Measurements from ENCODE around the gene PFKFB2. TPM values are rescaled to one million over a fixed set of nuclear protein-coding genes. Genes with fewer than 3 reads are reported as not detected.

PFKFB2 gene
- total RNA-seq = 5.3 and 5.5 TPM in 2 replicates

DNA sequence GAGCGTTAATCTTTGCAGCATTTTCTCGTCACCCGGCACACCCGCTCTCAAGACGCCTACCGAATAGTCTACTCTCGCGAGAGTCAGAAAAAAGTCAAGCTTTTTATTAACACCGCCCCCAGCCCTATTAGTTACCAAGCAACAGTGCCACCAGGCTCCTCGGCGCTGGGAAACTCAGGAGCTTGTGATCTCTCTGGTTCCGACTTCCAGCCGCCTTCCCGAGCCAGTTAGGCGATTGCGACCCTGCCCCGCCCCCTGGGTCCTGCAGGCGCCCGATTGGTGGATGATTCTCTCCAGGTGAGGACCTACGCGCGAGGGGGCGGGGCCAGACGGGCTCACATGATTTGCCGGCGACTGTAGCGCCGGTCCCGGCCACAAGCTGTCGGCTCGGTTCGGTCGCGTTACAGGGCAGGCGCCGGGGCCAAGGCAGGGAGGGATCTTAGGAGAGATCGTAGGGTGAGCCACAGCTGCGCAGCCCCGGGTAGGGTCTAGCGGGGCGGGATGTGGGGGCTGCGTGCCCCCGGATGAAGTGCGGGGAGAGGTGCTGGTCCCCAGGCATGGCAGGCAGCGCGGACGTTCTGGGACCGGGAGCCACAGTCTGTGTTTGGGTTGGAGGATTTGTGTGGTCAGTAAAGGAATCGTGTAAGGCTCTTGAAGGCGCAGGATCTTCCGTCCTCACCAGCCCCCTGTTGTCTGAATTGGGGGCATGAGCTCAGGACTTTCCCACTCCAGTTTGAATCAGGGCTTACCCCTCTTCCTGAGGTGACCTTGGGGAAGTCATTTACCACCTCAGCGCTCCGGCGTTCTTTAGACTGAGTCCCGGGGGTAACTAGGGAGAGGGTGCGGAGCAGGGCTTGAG lies at the start of gene PFKFB2:
TSS of gene PFKFB2 (plus strand) at position 365 of the 859 bp plus-strand sequence. CDS start 1,443 bp downstream, outside the sequence.

DNA sequence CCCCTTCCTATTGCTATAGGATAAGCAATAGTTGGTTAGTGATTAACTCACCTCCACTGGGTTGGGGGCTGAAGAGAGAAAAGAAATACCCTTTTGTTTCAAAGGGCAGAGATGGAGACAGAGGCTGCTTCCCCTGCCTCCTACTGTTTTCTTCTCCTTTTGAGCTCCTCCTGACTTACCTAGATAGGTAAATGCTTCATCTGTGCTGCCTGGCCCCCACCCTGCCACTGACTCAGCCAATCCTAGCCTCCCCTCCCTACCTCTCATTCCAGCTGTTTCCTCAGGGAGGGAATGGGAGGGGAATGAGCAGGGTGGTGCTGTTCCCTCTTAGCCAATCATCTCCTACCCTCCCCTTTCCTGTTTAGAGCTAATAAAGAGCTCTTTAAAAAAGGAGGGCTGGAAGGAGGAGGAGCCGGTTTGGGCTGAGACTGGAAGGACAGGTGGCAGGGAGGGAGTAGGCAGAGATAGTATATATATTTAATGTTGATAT lies 20.5 kb upstream of the PFKFB2 start, which contains the start of gene C1orf116:
TSS of gene C1orf116 (minus strand) at position 229 of the 490 bp plus-strand sequence. CDS start 5,158 bp downstream, outside the sequence.

DNA sequence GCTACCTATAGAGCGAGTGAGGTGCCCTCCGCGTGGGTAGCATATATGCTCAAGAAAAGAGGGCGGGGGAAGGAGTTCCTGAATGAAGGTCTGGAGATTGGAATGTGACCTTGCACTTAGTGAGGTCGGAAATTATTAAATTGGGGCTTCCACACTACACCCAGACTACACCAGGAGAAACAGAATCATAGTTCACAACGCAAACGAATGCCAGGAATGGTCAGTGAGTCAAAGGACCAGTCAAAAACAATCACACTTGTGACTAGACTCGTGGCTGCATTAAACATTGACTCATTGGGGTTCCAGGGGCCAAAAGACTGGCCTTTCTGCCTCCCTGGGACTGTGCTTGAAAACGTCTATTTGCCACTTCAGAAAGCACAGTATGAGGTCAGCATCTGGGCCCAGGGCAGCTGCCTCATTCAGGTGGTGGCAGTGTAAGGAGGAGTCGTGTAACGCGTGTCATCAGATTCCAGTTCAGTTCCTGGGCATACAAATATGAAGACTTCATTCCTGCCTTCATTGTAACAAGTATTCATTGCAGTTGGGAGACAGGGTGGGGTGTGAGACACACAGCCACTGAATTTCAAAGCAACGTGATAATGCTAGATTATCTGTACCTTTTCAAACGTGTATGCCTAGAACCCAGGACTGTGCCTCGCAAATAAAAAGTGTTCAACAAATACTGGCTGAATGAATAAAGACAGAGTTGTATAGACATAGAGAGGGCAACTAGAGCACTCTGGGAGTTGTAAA lies 1.7 kb upstream of the PFKFB2 start, which contains the start of gene YOD1:
TSS of gene YOD1 (minus strand) at position 18 of the 753 bp plus-strand sequence. CDS start 178 bp downstream, outside the sequence.

DNA sequence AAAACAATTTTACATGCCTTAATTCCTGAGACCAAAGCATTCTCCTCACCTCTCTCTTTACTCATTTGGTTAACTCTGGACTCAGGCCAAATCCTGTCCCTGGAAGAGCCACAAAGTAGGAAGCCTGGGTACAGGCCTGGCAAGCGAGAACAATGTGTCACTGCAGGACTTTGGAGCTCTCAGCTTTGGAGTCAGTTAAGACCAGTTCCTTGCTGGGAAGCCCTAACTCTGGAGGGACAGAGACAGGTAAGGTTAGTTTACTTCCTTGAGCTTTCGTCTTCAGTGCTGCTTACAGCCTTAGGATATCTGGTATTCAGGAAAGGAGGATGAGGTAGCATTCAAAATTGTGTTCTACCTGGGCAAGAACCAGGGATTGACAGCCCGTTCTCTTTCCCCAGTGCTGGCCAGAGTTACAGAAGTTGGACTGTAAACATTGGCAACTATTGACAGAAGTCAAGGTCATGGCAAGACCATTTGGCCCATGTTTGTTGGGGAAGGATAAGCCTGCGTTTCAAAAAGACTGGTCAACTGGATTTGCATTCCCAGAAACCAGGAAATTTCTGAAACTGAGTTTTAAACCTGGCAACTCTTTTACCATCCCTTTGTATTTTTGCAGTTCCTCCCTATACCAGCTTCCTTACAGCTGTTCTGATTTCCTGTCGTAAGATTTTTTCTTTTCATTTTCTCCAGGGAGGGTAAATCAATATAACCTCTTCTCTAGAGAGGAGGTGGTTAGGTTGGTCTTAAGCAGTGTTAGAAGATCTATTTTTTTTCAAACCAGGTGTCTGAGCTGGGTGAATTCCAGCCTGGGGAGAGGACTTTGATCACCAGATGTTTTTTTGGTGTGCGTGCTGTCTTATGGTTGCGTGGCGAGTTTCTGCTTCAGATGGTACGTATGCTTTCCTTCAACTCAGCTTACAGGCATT lies 35.9 kb downstream of the PFKFB2 start, which contains the start of gene C4BPB:
TSS of gene C4BPB (plus strand) at position 160 of the 926 bp plus-strand sequence. CDS start at position 832, 672 bp downstream.

DNA sequence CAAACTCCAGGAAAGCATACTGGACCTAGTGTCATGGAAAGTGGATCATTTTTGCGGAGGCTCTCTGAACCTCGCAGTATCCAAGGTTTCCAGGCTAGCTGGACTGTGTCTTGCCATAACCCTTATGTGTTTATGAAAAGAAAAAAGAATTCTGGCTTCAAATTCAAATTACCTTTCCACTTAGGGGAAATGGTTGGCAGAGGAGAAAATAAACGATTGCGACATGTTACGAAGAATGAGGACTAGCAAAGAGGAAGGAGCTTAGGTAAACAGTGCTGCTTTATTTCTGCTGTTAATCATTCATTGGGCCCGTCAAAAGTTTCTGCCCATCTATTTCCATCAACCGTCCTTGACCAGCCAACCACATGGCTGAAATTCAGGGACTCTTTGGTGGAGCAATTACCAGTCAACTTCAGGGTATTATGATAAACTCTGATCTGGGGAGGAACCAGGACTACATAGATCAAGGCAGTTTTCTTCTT lies 50.9 kb downstream of the PFKFB2 start, which contains the start of gene C4BPA:
TSS of gene C4BPA (plus strand) at position 342 of the 482 bp plus-strand sequence. CDS start 8,793 bp downstream, outside the sequence.

Other genes with a start within 250 kb of the PFKFB2 start
- gene IL20, start 187.7 kb upstream of the PFKFB2 start, total RNA-seq = not detected in 2 replicates
- under 0.01 TPM in 1 of 2 replicates, not detected in the other for gene IL24, start 155.8 kb upstream of the PFKFB2 start, total RNA-seq
- gene FCMR, start 131.3 kb upstream of the PFKFB2 start, total RNA-seq = 0.29 TPM in 1 of 2 replicates, not detected in the other
- gene PIGR, start 106.8 kb upstream of the PFKFB2 start, total RNA-seq = not detected in 2 replicates
- not detected in 2 replicates for gene FCAMR, start 82.8 kb upstream of the PFKFB2 start, total RNA-seq
- not detected in 2 replicates for gene C1orf116, start 20.5 kb upstream of the PFKFB2 start, total RNA-seq
- gene YOD1, start 2.1 kb upstream of the PFKFB2 start, total RNA-seq = 5.1 and 6.0 TPM in 2 replicates
- gene C4BPB, start 35.6 kb downstream of the PFKFB2 start, total RNA-seq = not detected in 2 replicates
- gene C4BPA, start 51.0 kb downstream of the PFKFB2 start, total RNA-seq = not detected in 2 replicates

Measured in smooth muscle cell of trachea (primary cell).